DOHH2 (cell line): ENCODE measurements around the gene DNASE2.
"Not testable (repeated sequence)": the region's sequence is repeated elsewhere in the genome, so short reads cannot be mapped to it uniquely, and the experiment has no call there.

Experiments used
- H3F3A ChIP-seq: fragments of 200-600 bp; sonication (generic), shearing (Covaris generic); 2 replicates; pipeline ENCODE4 v1.6.0; 2016; ENCODE audit warnings: antibody characterized with exemption, mild to moderate bottlenecking; ENCODE audit not compliant: control insufficient read depth, insufficient read depth
- H3K27ac ChIP-seq: fragments of 200-600 bp; sonication (generic); 2 replicates; pipeline ENCODE4 v1.5.1; 2014; ENCODE audit warnings: low read depth, mild to moderate bottlenecking, low read length, moderate library complexity
- H3K27me3 ChIP-seq: fragments of 200-600 bp; sonication (generic); 2 replicates; pipeline ENCODE4 v1.6.1; 2014; ENCODE audit warnings: mild to moderate bottlenecking, low read length, mixed read lengths; ENCODE audit not compliant: control insufficient read depth
- H3K36me3 ChIP-seq: fragments of 200-600 bp; sonication (generic); 2 replicates; pipeline ENCODE4 v1.6.1; 2014; ENCODE audit warnings: mild to moderate bottlenecking, low read length, moderate library complexity, mixed read lengths; ENCODE audit not compliant: control insufficient read depth
- H3K4me1 ChIP-seq: fragments of 200-600 bp; sonication (generic); 2 replicates; pipeline ENCODE4 v1.6.1; 2014; ENCODE audit warnings: mild to moderate bottlenecking, low read length, mixed read lengths; ENCODE audit not compliant: control insufficient read depth
- H3K4me2 ChIP-seq: fragments of 200-600 bp; sonication (generic); 2 replicates; pipeline ENCODE4 v1.6.0; 2014; ENCODE audit warnings: mild to moderate bottlenecking, low read length, moderate library complexity
- H3K4me3 ChIP-seq: fragments of 200-600 bp; sonication (generic); 2 replicates; pipeline ENCODE4 v1.5.1; 2014; ENCODE audit warnings: mild to moderate bottlenecking, low read length, mixed read lengths
- H3K79me2 ChIP-seq: fragments of 200-600 bp; sonication (generic); 2 replicates; pipeline ENCODE4 v1.6.1; 2014; ENCODE audit warnings: mild to moderate bottlenecking, low read length, mixed read lengths; ENCODE audit not compliant: control insufficient read depth
- H3K9me2 ChIP-seq: fragments of 200-600 bp; sonication (generic); replicated peaks from 2 replicates; pipeline ENCODE4 v1.6.1; 2014; ENCODE audit warnings: mild to moderate bottlenecking, low read length, mixed read lengths; ENCODE audit not compliant: control insufficient read depth
- H3K9me3 ChIP-seq: fragments of 200-600 bp; sonication (generic); 2 replicates; pipeline ENCODE4 v1.6.1; 2014; ENCODE audit warnings: antibody characterized with exemption, low read length, mixed read lengths; ENCODE audit not compliant: control insufficient read depth, insufficient read depth
- H4K20me1 ChIP-seq: fragments of 200-600 bp; sonication (generic); 2 replicates; pipeline ENCODE4 v1.6.0; 2014; ENCODE audit warnings: low read depth, mild to moderate bottlenecking, antibody characterized with exemption, low read length, moderate library complexity; ENCODE audit not compliant: control insufficient read depth, insufficient read depth
- EZH2phosphoT487 ChIP-seq: fragments of 200-600 bp; sonication (generic); IDR thresholded peaks from 2 replicates; pipeline ENCODE4 v1.6.1; 2017; ENCODE audit warnings: borderline replicate concordance, mild to moderate bottlenecking, antibody characterized with exemption, low read length, moderate library complexity, mixed read lengths
- TF ChIP-seq, protein P1 (sequence below): fragments of 200-600 bp; sonication (generic); IDR thresholded peaks from one replicate; pipeline ENCODE4 v1.5.1; 2014; ENCODE audit warnings: antibody characterized with exemption, mild to moderate bottlenecking, low read depth, low read length; ENCODE audit not compliant: poor library complexity, severe bottlenecking

The DNASE2 gene

DNA sequence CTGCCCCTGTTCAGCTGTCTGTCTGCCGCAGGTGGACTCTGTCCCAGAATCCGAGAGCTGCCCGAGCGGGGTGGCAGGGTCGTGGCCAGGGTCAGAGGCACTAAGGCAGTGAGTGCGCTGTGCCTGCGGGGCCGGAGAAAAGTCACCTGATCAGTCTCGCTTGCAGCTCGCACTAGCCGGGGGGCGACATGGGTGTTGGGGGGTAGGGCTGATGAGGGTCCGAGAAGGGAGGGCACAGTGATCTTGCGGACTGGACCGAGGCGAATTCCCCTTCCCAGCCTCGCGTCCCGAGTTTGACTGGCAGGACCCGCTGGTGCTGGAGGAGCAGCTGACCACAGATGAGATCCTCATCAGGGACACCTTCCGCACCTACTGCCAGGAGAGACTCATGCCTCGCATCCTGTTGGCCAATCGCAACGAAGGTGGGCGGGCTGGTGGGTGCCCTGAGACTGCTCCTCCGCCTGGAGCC lies 10.3 kb upstream of the DNASE2 start:
- H3K4me1 ChIP-seq: peaks cover 16% of the 10 kb centered on the region
- no peaks in the 10 kb centered on the region for H4K20me1 ChIP-seq
- no peak for TF ChIP-seq EZH2phosphoT487
- TF ChIP-seq, protein P1, sequence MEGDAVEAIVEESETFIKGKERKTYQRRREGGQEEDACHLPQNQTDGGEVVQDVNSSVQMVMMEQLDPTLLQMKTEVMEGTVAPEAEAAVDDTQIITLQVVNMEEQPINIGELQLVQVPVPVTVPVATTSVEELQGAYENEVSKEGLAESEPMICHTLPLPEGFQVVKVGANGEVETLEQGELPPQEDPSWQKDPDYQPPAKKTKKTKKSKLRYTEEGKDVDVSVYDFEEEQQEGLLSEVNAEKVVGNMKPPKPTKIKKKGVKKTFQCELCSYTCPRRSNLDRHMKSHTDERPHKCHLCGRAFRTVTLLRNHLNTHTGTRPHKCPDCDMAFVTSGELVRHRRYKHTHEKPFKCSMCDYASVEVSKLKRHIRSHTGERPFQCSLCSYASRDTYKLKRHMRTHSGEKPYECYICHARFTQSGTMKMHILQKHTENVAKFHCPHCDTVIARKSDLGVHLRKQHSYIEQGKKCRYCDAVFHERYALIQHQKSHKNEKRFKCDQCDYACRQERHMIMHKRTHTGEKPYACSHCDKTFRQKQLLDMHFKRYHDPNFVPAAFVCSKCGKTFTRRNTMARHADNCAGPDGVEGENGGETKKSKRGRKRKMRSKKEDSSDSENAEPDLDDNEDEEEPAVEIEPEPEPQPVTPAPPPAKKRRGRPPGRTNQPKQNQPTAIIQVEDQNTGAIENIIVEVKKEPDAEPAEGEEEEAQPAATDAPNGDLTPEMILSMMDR: no peak
- no peaks in the 10 kb centered on the region for H3F3A ChIP-seq
- peaks cover 13% of the 10 kb centered on the region for H3K79me2 ChIP-seq
- H3K4me2 ChIP-seq: peak overlapping the region; percentile 83
- no peak overlapping the region for H3K27ac ChIP-seq
- no peaks in the 10 kb centered on the region for H3K27me3 ChIP-seq
- peaks cover 11% of the 10 kb centered on the region; the same call in 1 of the 2 replicates for H3K36me3 ChIP-seq
- peak overlapping the region; percentile 85 for H3K4me3 ChIP-seq
- H3K9me2 ChIP-seq: no peaks in the 10 kb centered on the region
- H3K9me3 ChIP-seq: no peaks in the 10 kb centered on the region

DNA sequence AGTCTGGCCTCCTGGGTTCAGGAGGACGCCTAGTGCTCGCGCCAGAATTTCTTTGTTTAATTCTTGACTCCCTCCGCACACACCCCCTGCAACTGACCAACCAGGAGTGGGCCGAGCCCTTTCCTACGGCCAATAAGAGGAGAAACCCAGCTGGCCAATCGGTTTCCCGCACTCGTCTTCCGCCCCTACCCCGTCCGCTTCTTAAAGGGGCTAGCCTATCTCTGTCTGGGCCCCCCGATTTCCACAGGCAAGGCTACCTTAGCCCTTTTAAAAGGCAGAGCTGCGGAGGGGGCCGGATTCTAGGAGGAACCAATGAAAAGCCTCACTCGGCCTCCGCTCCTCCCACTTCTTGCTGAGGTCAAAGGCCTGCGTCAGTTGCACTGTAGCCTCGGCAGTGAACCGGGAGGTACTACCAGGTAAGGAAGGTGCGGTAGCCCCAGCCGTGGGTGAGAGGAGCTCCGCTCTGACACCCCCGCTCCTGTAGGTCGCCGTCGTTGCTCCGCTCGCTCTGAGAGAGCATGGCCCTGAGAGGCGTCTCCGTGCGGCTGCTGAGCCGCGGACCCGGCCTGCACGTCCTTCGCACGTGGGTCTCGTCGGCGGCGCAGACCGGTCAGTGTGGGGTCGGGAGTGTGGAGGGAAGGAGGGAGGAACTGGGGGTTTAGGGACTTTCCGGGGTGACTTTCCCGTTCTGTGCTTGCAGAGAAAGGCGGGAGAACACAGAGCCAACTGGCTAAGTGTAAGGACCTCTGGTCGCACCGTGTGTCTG lies 9.7 kb upstream of the DNASE2 start, which contains the start of gene GCDH:
Gene GCDH, plus strand, starts transcription at position 374 of the 766 bp plus-strand sequence. Its CDS starts 145 bp downstream, at position 519.
- H4K20me1 ChIP-seq: no peaks in the 10 kb centered on the region
- H3K27ac ChIP-seq: peak within 1 kb of the TSS; percentile 26; the same call in 1 of the 2 replicates
- peaks cover 13% of the 10 kb centered on the region for H3K79me2 ChIP-seq
- H3K9me2 ChIP-seq: no peaks in the 10 kb centered on the region
- peak within 1 kb of the TSS; percentile 85 for H3K4me3 ChIP-seq
- H3K27me3 ChIP-seq: peaks cover 2% of the 10 kb centered on the region; the same call in 1 of the 2 replicates
- no peaks in the 10 kb centered on the region for H3K9me3 ChIP-seq
- H3K4me2 ChIP-seq: peak within 1 kb of the TSS; percentile 83
- H3K4me1 ChIP-seq: peaks cover 17% of the 10 kb centered on the region
- no peaks in the 10 kb centered on the region for H3F3A ChIP-seq
- no peak for TF ChIP-seq EZH2phosphoT487
- TF ChIP-seq, protein P1: no peak
- peaks cover 5% of the 10 kb centered on the region; the same call in 1 of the 2 replicates for H3K36me3 ChIP-seq

DNA sequence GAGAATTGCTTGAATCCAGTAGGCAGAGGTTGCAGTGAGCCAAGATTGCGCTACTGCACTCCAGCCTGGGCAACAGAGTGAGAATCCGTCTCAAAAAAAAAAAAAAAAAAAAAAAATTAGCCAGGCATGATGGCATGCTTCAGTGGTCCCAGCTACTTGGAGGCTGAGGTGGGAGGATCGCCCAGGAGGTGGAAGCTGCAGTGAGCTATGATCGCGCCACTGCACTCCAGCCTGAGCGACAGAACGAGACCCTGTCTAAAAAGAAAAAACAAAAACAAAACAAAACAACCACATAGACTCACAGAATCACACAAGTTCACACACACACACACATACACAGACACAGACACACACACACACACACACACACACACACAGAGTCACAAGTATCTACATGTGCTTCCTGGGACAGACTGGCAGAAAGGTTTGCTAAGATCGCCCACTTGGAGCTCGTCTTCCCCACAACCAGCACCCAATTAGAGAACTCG lies 9.1 kb upstream of the DNASE2 start:
- peaks cover 21% of the 10 kb centered on the region for H3K4me1 ChIP-seq
- peaks cover 13% of the 10 kb centered on the region for H3K79me2 ChIP-seq
- not testable (repeated sequence) for H4K20me1 ChIP-seq, H3K36me3 ChIP-seq, H3K9me2 ChIP-seq, H3F3A ChIP-seq, H3K9me3 ChIP-seq, H3K27me3 ChIP-seq
- peak overlapping the region; percentile 26; the same call in 1 of the 2 replicates for H3K27ac ChIP-seq
- H3K4me2 ChIP-seq: peak overlapping the region; percentile 65
- H3K4me3 ChIP-seq: peak overlapping the region; percentile 65

DNA sequence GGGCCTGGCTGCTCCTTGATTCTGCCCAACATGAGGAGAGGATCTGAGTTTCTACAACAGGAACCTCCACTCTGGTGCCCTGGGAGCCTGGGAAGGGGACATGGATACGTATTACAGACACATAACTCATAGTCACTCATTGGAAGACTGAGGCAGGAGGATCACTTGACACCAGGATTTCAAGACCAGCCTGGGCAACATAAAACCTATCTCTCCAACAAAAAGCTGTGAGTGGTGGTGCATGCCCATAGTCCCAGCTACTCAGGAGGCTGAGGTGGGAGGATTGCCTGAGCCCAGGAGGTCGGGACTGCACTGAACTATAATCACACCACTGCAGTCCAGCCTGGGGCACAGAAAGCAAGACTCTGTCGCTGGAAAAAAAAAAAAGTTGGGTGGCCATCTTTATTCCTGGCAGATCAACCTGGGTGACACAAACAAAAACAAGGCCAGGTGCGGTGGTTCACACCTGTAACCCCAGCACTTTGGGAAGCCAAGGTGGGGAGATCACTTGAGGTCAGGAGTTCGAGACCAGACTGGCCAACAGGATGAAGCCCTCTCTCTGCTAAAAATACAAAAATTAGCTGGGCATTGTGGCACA lies 6.9 kb upstream of the DNASE2 start:
- Histone ChIP-seq H3K27me3 (peaks cover 6% of the 10 kb centered on the region; the same call in 1 of the 2 replicates), H3K36me3 (no peaks in the 10 kb centered on the region), H3K27ac (no peak overlapping the region), H3K9me2 (no peaks in the 10 kb centered on the region), H4K20me1 (no peaks in the 10 kb centered on the region), H3K79me2 (peaks cover 13% of the 10 kb centered on the region), H3K4me2 (no peak overlapping the region), H3K9me3 (peaks cover 12% of the 10 kb centered on the region), H3K4me1 (peaks cover 33% of the 10 kb centered on the region), H3F3A (no peaks in the 10 kb centered on the region), H3K4me3 (no peak overlapping the region)
- TF ChIP-seq, protein P1: no peak
- no peak for TF ChIP-seq EZH2phosphoT487
